NT2/D1 (cell line): ENCODE data around the gene FCN1.

Source experiments
- SUZ12 ChIP-seq: IDR thresholded peaks from 2 replicates; pipeline ENCODE4 v1.6.1; 2011; ENCODE audit not compliant: insufficient read length, insufficient read depth; ENCODE audit errors: extremely low read depth
- YY1 ChIP-seq: IDR thresholded peaks from 2 replicates; pipeline ENCODE4 v1.6.1; 2011; ENCODE audit not compliant: insufficient read length, insufficient read depth

- TF ChIP-seq SUZ12: no peak
- no peak for TF ChIP-seq YY1
Measured at GRCh38 chr9:134959971-134960310, 42.2 kb upstream of the FCN1 start.
